Neural cell (in vitro differentiated cells): Measurements from ENCODE around the gene SAMD10. TPM values are rescaled to one million over a fixed set of nuclear protein-coding genes. Genes with fewer than 3 reads are reported as not detected.
"Not testable (repeated sequence)": the region's sequence is repeated elsewhere in the genome, so short reads cannot be mapped to it uniquely, and the experiment has no call there.

Experiments
- H2AFZ ChIP-seq: fragments of 200-600, 300-800 bp; sonication (generic), shearing (Covaris generic); 2 replicates; pipeline ENCODE4 v1.6.0; 2014; ENCODE audit warnings: low read depth, mild to moderate bottlenecking, antibody characterized with exemption, low read length, moderate library complexity
- H3F3A ChIP-seq: fragments of 200-600 bp; shearing (Covaris generic); 2 replicates; pipeline ENCODE4 v1.6.1; 2016; ENCODE audit warnings: mild to moderate bottlenecking, moderate library complexity, mixed read lengths, antibody characterized with exemption, low read length; ENCODE audit not compliant: insufficient read depth, poor library complexity, severe bottlenecking
- H3K27ac ChIP-seq: fragments of 200-600, 300-800 bp; sonication (generic), shearing (Covaris generic); 2 replicates; pipeline ENCODE4 v1.5.1; 2014; ENCODE audit warnings: mild to moderate bottlenecking, low read length, moderate library complexity
- H3K27me3 ChIP-seq: fragments of 300-800, 200-600 bp; sonication (generic), shearing (Covaris generic); 2 replicates; pipeline ENCODE4 v1.6.0; 2014; ENCODE audit warnings: mild to moderate bottlenecking, low read depth, low read length, moderate library complexity; ENCODE audit not compliant: insufficient read depth
- H3K36me3 ChIP-seq: fragments of 300-800, 200-600 bp; sonication (generic), shearing (Covaris generic); 2 replicates; pipeline ENCODE4 v1.5.1; 2014; ENCODE audit warnings: mild to moderate bottlenecking, antibody characterized with exemption, low read length, moderate library complexity; ENCODE audit not compliant: insufficient read depth
- H3K4me2 ChIP-seq: fragments of 300-800, 200-600 bp; sonication (generic), shearing (Covaris generic); 2 replicates; pipeline ENCODE4 v1.6.0; 2014; ENCODE audit warnings: mild to moderate bottlenecking, low read length
- H3K4me3 ChIP-seq: fragments of 300-800, 200-600 bp; sonication (generic), shearing (Covaris generic); 2 replicates; pipeline ENCODE4 v1.5.1; 2014; ENCODE audit warnings: mild to moderate bottlenecking, low read length, moderate library complexity
- H3K79me2 ChIP-seq: fragments of 200-600 bp; shearing (Covaris generic); replicated peaks from 2 replicates; pipeline ENCODE4 v1.6.0; 2014; ENCODE audit warnings: mild to moderate bottlenecking, low read length, moderate library complexity; ENCODE audit not compliant: insufficient read depth
- H3K9ac ChIP-seq: fragments of 300-800, 200-600 bp; sonication (generic), shearing (Covaris generic); 2 replicates; pipeline ENCODE4 v1.6.1; 2016; ENCODE audit warnings: mild to moderate bottlenecking, low read length, mixed read lengths
- H3K9me2 ChIP-seq: fragments of 200-600 bp; shearing (Covaris generic); 2 replicates; pipeline ENCODE4 v1.6.1; 2016; ENCODE audit warnings: mild to moderate bottlenecking, low read length, mixed read lengths; ENCODE audit not compliant: insufficient read depth
- H3K9me3 ChIP-seq: fragments of 200-600, 300-800 bp; sonication (generic), shearing (Covaris generic); 2 replicates; pipeline ENCODE4 v1.6.1; 2016; ENCODE audit warnings: mild to moderate bottlenecking, mixed run types, low read length, moderate library complexity, mixed read lengths
- H4K20me1 ChIP-seq: fragments of 200-600 bp; shearing (Covaris generic); 2 replicates; pipeline ENCODE4 v1.6.1; 2016; ENCODE audit warnings: mild to moderate bottlenecking, mixed run types; ENCODE audit not compliant: insufficient read depth
- EP300 ChIP-seq: fragments of 450-650 bp; conservative IDR thresholded peaks from 2 replicates; pipeline ENCODE4 v1.6.1; 2014; ENCODE audit warnings: antibody characterized with exemption, mild to moderate bottlenecking, moderate library complexity; ENCODE audit not compliant: poor library complexity, severe bottlenecking
- EZH2 ChIP-seq: fragments of 200-600, 300-800 bp; shearing (Covaris generic), sonication (generic); IDR thresholded peaks from 2 replicates; pipeline ENCODE4 v1.6.1; 2014; ENCODE audit warnings: antibody characterized with exemption, low read length, borderline replicate concordance, mild to moderate bottlenecking; ENCODE audit not compliant: insufficient read depth, poor library complexity, severe bottlenecking
- MXI1 ChIP-seq: fragments of 450-650 bp; conservative IDR thresholded peaks from 2 replicates; pipeline ENCODE4 v1.6.1; 2014; ENCODE audit warnings: antibody characterized with exemption, mild to moderate bottlenecking; ENCODE audit not compliant: poor library complexity, severe bottlenecking
- POLR2AphosphoS5 ChIP-seq: IDR thresholded peaks from 2 replicates; pipeline ENCODE4 v1.6.1; 2012
- RAD21 ChIP-seq: fragments of 450-650 bp; conservative IDR thresholded peaks from 2 replicates; pipeline ENCODE4 v1.6.1; 2014; ENCODE audit warnings: antibody characterized with exemption, mild to moderate bottlenecking, moderate library complexity
- SMC3 ChIP-seq: fragments of 450-650 bp; conservative IDR thresholded peaks from 2 replicates; pipeline ENCODE4 v1.6.1; 2014; ENCODE audit warnings: antibody characterized with exemption, mild to moderate bottlenecking, moderate library complexity; ENCODE audit not compliant: poor library complexity
- TAF1 ChIP-seq: IDR thresholded peaks from 2 replicates; pipeline ENCODE4 v1.6.1; 2012; ENCODE audit warnings: low read depth
- polyA plus RNA-seq: library from polyadenylated mRNA; depleted of rRNA; stranded (reverse); fragments of >200 nt; gene quantifications from 2 replicates; pipeline ENCODE4 v1.2.3, GENCODE V29; 2014
- TF ChIP-seq, protein P1 (sequence below): IDR thresholded peaks from 2 replicates; pipeline ENCODE4 v1.6.1; 2012; ENCODE audit warnings: borderline replicate concordance
- TF ChIP-seq, protein P2 (sequence below): fragments of 450-650 bp; IDR thresholded peaks from 2 replicates; pipeline ENCODE4 v1.5.1; 2014; ENCODE audit warnings: antibody characterized with exemption, mild to moderate bottlenecking, moderate library complexity; ENCODE audit not compliant: poor library complexity, severe bottlenecking

Gene SAMD10
- polyA plus RNA-seq, 1 donor from 2014 or later: 23.3 TPM

DNA sequence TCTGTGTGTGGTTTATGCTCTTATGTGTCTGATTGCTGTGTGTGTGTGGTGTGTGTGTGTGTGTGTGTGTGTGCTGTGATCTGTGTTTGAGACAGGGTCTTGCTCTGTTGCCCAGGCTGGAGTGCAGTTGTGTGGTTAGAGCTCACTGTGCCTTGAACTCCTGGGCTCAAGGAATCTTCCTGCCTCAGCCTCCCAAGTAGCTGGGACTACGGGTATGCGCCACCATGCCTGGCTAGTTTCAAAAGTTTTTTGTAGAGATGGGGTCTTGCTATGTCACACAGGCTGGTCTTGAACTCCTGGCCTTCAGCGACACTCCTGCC, 6.3 kb downstream of the SAMD10 start:
- no peaks in the 10 kb centered on the region for H3K9me3 ChIP-seq
- H4K20me1 ChIP-seq: no peaks in the 10 kb centered on the region
- H3K9ac ChIP-seq: no peak overlapping the region
- no peaks in the 10 kb centered on the region for H3K27me3 ChIP-seq
- no peak overlapping the region for H2AFZ ChIP-seq
- no peak overlapping the region for H3K4me3 ChIP-seq
- H3F3A ChIP-seq: no peaks in the 10 kb centered on the region
- H3K27ac ChIP-seq: no peak overlapping the region
- H3K79me2 ChIP-seq: peaks cover 8% of the 10 kb centered on the region
- H3K4me2 ChIP-seq: no peak overlapping the region
- TF ChIP-seq, protein P1, sequence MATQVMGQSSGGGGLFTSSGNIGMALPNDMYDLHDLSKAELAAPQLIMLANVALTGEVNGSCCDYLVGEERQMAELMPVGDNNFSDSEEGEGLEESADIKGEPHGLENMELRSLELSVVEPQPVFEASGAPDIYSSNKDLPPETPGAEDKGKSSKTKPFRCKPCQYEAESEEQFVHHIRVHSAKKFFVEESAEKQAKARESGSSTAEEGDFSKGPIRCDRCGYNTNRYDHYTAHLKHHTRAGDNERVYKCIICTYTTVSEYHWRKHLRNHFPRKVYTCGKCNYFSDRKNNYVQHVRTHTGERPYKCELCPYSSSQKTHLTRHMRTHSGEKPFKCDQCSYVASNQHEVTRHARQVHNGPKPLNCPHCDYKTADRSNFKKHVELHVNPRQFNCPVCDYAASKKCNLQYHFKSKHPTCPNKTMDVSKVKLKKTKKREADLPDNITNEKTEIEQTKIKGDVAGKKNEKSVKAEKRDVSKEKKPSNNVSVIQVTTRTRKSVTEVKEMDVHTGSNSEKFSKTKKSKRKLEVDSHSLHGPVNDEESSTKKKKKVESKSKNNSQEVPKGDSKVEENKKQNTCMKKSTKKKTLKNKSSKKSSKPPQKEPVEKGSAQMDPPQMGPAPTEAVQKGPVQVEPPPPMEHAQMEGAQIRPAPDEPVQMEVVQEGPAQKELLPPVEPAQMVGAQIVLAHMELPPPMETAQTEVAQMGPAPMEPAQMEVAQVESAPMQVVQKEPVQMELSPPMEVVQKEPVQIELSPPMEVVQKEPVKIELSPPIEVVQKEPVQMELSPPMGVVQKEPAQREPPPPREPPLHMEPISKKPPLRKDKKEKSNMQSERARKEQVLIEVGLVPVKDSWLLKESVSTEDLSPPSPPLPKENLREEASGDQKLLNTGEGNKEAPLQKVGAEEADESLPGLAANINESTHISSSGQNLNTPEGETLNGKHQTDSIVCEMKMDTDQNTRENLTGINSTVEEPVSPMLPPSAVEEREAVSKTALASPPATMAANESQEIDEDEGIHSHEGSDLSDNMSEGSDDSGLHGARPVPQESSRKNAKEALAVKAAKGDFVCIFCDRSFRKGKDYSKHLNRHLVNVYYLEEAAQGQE: no peak
- TF ChIP-seq TAF1 (no peak), MXI1 (no peak), EZH2 (no peak), SMC3 (no peak), EP300 (no peak), RAD21 (no peak), POLR2AphosphoS5 (no peak)
- TF ChIP-seq, protein P2, sequence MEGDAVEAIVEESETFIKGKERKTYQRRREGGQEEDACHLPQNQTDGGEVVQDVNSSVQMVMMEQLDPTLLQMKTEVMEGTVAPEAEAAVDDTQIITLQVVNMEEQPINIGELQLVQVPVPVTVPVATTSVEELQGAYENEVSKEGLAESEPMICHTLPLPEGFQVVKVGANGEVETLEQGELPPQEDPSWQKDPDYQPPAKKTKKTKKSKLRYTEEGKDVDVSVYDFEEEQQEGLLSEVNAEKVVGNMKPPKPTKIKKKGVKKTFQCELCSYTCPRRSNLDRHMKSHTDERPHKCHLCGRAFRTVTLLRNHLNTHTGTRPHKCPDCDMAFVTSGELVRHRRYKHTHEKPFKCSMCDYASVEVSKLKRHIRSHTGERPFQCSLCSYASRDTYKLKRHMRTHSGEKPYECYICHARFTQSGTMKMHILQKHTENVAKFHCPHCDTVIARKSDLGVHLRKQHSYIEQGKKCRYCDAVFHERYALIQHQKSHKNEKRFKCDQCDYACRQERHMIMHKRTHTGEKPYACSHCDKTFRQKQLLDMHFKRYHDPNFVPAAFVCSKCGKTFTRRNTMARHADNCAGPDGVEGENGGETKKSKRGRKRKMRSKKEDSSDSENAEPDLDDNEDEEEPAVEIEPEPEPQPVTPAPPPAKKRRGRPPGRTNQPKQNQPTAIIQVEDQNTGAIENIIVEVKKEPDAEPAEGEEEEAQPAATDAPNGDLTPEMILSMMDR: no peak
- H3K36me3 ChIP-seq: no peaks in the 10 kb centered on the region
- H3K9me2 ChIP-seq: no peaks in the 10 kb centered on the region

DNA sequence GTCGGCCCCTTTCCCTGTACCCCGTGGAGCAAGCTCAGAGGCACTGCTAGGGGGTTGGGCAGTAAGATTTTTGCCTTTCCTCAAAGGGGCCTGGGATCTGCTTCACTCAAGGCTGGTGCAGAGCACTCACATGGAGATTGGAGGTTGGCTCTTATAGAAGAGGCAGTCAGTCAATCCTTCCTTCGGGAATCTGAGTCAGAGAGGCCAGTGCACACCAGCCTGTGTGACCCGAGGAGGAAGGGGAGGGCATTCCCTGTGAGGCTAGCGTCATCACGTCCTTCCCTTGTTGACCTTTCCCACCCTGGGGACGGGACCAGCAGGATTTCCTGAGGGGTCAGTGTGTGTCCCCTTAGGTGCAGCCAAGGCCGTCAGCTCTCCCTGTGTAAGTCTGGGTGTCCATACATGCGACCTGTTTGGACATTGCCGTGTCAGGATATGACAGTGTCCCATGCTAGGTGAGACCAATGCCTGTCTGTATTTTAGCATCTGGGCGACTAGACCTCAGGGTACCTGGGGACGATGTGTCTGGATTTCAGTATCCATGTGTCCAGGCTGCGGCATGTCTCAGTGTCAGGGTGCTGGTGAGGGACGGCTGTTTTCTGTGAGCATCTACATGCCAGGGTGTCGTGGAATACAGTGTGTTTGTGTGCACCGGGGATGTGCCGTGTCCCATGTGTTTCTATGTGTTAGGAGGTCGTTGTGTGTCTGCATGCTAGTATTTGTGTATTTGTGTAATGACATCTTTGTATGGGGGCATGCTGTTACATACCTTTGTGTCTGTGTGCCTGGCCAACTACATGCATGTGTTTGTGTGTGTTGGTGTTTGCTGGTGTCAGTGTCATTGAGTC, 6.9 kb downstream of the SAMD10 start:
- Histone ChIP-seq H3K9me2 (no peaks in the 10 kb centered on the region), H3K9ac (no peak overlapping the region), H3K4me3 (no peak overlapping the region), H3K4me2 (no peak overlapping the region), H2AFZ (no peak overlapping the region), H3K79me2 (peaks cover 8% of the 10 kb centered on the region), H3K27me3 (no peaks in the 10 kb centered on the region), H3F3A (no peaks in the 10 kb centered on the region), H3K9me3 (no peaks in the 10 kb centered on the region), H3K27ac (no peak overlapping the region), H4K20me1 (no peaks in the 10 kb centered on the region), H3K36me3 (no peaks in the 10 kb centered on the region)
- TF ChIP-seq EZH2: no peak

DNA sequence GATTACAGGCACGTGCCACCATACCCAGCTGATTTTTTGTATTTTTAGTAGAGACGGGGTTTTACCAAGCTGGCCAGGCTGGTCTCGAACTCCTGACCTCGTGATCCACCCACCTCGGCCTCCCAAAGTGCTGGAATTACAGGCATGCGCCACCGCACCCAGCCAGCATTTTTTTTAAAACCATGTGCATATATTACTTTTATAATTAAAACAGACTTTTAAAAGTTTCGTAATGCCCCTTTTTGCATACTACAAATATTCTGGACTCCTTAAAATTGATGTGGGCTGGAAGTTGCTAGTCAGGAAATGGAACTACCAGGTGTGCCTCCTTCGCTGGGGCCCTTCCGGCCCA, 7.5 kb downstream of the SAMD10 start:
- not testable (repeated sequence) for H4K20me1 ChIP-seq, H2AFZ ChIP-seq, H3K79me2 ChIP-seq, H3K9me3 ChIP-seq, H3F3A ChIP-seq, H3K9ac ChIP-seq, H3K9me2 ChIP-seq, H3K27me3 ChIP-seq, H3K4me2 ChIP-seq, H3K36me3 ChIP-seq, H3K4me3 ChIP-seq, H3K27ac ChIP-seq
